GM12878 (cell line): ENCODE results near the gene ATF3. TPM values are rescaled to one million over a fixed set of nuclear protein-coding genes. Genes with fewer than 3 reads are reported as not detected.

Experiments
- BMI1 ChIP-seq: fragments of 450-650 bp; IDR thresholded peaks from 2 replicates; pipeline ENCODE4 v1.6.1; 2016; ENCODE audit warnings: mild to moderate bottlenecking, moderate library complexity, borderline replicate concordance
- CBX5 ChIP-seq: sonication (generic); IDR thresholded peaks from 2 replicates; pipeline ENCODE4 v1.6.1; 2016; ENCODE audit warnings: low read depth, moderate library complexity, mild to moderate bottlenecking, inconsistent platforms
- ESRRA ChIP-seq: IDR thresholded peaks from 2 replicates; pipeline ENCODE4 v1.6.1; 2012; ENCODE audit warnings: mild to moderate bottlenecking, low read length, improper control_type of control experiment
- EZH2 ChIP-seq: IDR thresholded peaks from 2 replicates; pipeline ENCODE4 v1.6.1; 2012; ENCODE audit warnings: low read depth, mild to moderate bottlenecking, control low read depth, inconsistent platforms, low read length, borderline replicate concordance; ENCODE audit not compliant: control insufficient read depth
- NFIC ChIP-seq: IDR thresholded peaks from 2 replicates; pipeline ENCODE4 v1.6.1; 2012; ENCODE audit warnings: low read depth, mild to moderate bottlenecking, inconsistent platforms, low read length, moderate library complexity
- NFXL1 ChIP-seq: fragments of 450-650 bp; IDR thresholded peaks from 2 replicates; pipeline ENCODE4 v1.6.1; 2017; ENCODE audit warnings: antibody characterized with exemption, mild to moderate bottlenecking, borderline replicate concordance
- SMAD5 ChIP-seq: IDR thresholded peaks from 2 replicates; pipeline ENCODE4 v1.6.1; 2016; ENCODE audit warnings: antibody characterized with exemption, low read depth
- TAF1 ChIP-seq: IDR thresholded peaks from 2 replicates; pipeline ENCODE4 v1.6.1; 2011; ENCODE audit warnings: mild to moderate bottlenecking, low read depth, low read length, borderline replicate concordance
- ZBED1 ChIP-seq: IDR thresholded peaks from 2 replicates; pipeline ENCODE4 v1.6.1; 2016; ENCODE audit warnings: borderline replicate concordance
- polyA plus RNA-seq, 11 experiments: library from polyadenylated mRNA; depleted of rRNA in 4 of 11; unstranded in 6 of 11; stranded (reverse) in 5 of 11; fragments of >200 nt; fragmentation: Nextera tagmentation in 4 of 11; fragmentation: Illumina TruSeq in 1 of 11; extraction: Ambion mirVana in 4 of 11; extraction: Trizol in 1 of 11; gene quantifications; 1 replicate in 1 of 11; 2 replicates in 10 of 11; pipeline versions ENCODE4 v1.2.1 to v1.2.3, GENCODE V29; 2011 to 2016; ENCODE audit warnings: inconsistent platforms in 2 of 11, missing spikeins in 2 of 11, low read depth in 1 of 11
- total RNA-seq, 4 experiments: library from RNA; depleted of rRNA in 3 of 4; stranded (reverse); fragments of >200 nt in 3 of 4; fragmentation: Illumina TruSeq in 1 of 4; extraction: Trizol in 1 of 4; gene quantifications; 2 replicates each; pipeline versions ENCODE4 v1.2.1 to v1.2.3, GENCODE V29; 2013 to 2021
- TF ChIP-seq, protein P1 (sequence below), 3 experiments: IDR thresholded peaks in 2 of 3; conservative IDR thresholded peaks in 1 of 3; 2 replicates each; pipeline ENCODE4 v1.5.1; 2011; ENCODE audit warnings: low read depth in 3 of 3, low read length in 3 of 3, mild to moderate bottlenecking in 3 of 3, control low read depth in 2 of 3, moderate library complexity in 2 of 3, inconsistent platforms in 1 of 3, mixed read lengths in 1 of 3; ENCODE audit not compliant: control insufficient read depth in 2 of 3, insufficient read depth in 1 of 3; ENCODE audit errors: extremely low read depth in 1 of 3
- TF ChIP-seq, protein P2 (sequence below): fragments of 450-650 bp; IDR thresholded peaks from 2 replicates; pipeline ENCODE4 v1.6.1; 2014; ENCODE audit warnings: mild to moderate bottlenecking
- TF ChIP-seq, protein P3 (sequence below): fragments of 450-650 bp; IDR thresholded peaks from 2 replicates; pipeline ENCODE4 v1.6.1; 2017; ENCODE audit warnings: mild to moderate bottlenecking, moderate library complexity
- TF ChIP-seq, protein P4 (sequence below): fragments of 450-650 bp; IDR thresholded peaks from 2 replicates; pipeline ENCODE4 v1.6.1; 2016; ENCODE audit warnings: mild to moderate bottlenecking
- TF ChIP-seq, protein P5 (sequence below): fragments of 450-650 bp; IDR thresholded peaks from 2 replicates; pipeline ENCODE4 v1.6.1; 2017; ENCODE audit warnings: mild to moderate bottlenecking

ATF3 gene
- total and polyA plus RNA-seq, 10 of the 15 experiments (the other 5 are each of a cell fraction or from before 2014, with no cell fraction given): 3.0 to 13.9 (median 8.3) TPM

DNA sequence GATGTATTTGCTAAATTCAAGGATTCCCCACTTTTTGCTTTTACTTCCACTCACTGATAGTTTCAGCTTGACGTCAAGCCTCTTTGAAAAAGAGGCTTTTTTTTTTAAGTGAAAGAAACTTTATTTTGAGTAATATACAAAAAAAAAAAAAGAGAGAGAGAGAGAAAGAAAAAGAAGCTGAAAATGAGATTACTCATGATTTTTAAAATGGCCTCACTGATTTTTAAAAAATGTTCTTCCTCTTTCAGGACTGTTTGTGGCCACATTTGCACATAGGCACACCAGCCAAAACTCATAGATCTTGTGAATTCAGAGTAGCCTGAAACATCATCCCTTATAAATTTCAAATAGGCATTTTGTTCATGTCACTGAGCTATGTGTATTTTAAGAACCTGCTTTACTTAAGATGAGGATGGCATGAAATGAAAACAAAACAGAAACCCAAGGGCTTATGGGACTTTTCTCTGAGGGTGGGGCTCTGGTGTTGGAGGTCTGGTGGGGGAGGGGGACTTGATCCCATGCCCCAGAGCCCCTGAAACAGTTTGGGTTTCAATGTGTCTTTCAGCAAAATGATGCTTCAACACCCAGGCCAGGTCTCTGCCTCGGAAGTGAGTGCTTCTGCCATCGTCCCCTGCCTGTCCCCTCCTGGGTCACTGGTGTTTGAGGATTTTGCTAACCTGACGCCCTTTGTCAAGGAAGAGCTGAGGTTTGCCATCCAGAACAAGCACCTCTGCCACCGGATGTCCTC, 6.1 kb downstream of the ATF3 start (continued):
- TF ChIP-seq, protein P1, sequence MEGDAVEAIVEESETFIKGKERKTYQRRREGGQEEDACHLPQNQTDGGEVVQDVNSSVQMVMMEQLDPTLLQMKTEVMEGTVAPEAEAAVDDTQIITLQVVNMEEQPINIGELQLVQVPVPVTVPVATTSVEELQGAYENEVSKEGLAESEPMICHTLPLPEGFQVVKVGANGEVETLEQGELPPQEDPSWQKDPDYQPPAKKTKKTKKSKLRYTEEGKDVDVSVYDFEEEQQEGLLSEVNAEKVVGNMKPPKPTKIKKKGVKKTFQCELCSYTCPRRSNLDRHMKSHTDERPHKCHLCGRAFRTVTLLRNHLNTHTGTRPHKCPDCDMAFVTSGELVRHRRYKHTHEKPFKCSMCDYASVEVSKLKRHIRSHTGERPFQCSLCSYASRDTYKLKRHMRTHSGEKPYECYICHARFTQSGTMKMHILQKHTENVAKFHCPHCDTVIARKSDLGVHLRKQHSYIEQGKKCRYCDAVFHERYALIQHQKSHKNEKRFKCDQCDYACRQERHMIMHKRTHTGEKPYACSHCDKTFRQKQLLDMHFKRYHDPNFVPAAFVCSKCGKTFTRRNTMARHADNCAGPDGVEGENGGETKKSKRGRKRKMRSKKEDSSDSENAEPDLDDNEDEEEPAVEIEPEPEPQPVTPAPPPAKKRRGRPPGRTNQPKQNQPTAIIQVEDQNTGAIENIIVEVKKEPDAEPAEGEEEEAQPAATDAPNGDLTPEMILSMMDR (IDR thresholded peaks at IDR 0.05 in 2 of 3, conservative IDR thresholded peaks at IDR 0.05 in 1 of 3; ENCODE audit: control insufficient read depth in 2 of 3, extremely low read depth in 1 of 3, insufficient read depth in 1 of 3, low read depth in 3 of 3, low read length in 3 of 3): no peak
- TF ChIP-seq BMI1 (no peak), NFXL1 (no peak), SMAD5 (no peak), NFIC (peak; percentile 85), ZBED1 (0 out of 2 replicates have a peak, but pooled peaks have one; percentile 33), EZH2 (no peak), CBX5 (peak; percentile 39; the same call in 1 of the 2 replicates), ESRRA (no peak), TAF1 (no peak; the same call in 1 of the 2 replicates)
- TF ChIP-seq, protein P2, sequence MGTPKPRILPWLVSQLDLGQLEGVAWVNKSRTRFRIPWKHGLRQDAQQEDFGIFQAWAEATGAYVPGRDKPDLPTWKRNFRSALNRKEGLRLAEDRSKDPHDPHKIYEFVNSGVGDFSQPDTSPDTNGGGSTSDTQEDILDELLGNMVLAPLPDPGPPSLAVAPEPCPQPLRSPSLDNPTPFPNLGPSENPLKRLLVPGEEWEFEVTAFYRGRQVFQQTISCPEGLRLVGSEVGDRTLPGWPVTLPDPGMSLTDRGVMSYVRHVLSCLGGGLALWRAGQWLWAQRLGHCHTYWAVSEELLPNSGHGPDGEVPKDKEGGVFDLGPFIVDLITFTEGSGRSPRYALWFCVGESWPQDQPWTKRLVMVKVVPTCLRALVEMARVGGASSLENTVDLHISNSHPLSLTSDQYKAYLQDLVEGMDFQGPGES: no peak
- TF ChIP-seq, protein P3, sequence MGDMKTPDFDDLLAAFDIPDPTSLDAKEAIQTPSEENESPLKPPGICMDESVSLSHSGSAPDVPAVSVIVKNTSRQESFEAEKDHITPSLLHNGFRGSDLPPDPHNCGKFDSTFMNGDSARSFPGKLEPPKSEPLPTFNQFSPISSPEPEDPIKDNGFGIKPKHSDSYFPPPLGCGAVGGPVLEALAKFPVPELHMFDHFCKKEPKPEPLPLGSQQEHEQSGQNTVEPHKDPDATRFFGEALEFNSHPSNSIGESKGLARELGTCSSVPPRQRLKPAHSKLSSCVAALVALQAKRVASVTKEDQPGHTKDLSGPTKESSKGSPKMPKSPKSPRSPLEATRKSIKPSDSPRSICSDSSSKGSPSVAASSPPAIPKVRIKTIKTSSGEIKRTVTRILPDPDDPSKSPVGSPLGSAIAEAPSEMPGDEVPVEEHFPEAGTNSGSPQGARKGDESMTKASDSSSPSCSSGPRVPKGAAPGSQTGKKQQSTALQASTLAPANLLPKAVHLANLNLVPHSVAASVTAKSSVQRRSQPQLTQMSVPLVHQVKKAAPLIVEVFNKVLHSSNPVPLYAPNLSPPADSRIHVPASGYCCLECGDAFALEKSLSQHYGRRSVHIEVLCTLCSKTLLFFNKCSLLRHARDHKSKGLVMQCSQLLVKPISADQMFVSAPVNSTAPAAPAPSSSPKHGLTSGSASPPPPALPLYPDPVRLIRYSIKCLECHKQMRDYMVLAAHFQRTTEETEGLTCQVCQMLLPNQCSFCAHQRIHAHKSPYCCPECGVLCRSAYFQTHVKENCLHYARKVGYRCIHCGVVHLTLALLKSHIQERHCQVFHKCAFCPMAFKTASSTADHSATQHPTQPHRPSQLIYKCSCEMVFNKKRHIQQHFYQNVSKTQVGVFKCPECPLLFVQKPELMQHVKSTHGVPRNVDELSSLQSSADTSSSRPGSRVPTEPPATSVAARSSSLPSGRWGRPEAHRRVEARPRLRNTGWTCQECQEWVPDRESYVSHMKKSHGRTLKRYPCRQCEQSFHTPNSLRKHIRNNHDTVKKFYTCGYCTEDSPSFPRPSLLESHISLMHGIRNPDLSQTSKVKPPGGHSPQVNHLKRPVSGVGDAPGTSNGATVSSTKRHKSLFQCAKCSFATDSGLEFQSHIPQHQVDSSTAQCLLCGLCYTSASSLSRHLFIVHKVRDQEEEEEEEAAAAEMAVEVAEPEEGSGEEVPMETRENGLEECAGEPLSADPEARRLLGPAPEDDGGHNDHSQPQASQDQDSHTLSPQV: no peak
- TF ChIP-seq, protein P4, sequence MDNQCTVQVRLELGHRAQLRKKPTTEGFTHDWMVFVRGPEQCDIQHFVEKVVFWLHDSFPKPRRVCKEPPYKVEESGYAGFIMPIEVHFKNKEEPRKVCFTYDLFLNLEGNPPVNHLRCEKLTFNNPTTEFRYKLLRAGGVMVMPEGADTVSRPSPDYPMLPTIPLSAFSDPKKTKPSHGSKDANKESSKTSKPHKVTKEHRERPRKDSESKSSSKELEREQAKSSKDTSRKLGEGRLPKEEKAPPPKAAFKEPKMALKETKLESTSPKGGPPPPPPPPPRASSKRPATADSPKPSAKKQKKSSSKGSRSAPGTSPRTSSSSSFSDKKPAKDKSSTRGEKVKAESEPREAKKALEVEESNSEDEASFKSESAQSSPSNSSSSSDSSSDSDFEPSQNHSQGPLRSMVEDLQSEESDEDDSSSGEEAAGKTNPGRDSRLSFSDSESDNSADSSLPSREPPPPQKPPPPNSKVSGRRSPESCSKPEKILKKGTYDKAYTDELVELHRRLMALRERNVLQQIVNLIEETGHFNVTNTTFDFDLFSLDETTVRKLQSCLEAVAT: no peak
- TF ChIP-seq, protein P5, sequence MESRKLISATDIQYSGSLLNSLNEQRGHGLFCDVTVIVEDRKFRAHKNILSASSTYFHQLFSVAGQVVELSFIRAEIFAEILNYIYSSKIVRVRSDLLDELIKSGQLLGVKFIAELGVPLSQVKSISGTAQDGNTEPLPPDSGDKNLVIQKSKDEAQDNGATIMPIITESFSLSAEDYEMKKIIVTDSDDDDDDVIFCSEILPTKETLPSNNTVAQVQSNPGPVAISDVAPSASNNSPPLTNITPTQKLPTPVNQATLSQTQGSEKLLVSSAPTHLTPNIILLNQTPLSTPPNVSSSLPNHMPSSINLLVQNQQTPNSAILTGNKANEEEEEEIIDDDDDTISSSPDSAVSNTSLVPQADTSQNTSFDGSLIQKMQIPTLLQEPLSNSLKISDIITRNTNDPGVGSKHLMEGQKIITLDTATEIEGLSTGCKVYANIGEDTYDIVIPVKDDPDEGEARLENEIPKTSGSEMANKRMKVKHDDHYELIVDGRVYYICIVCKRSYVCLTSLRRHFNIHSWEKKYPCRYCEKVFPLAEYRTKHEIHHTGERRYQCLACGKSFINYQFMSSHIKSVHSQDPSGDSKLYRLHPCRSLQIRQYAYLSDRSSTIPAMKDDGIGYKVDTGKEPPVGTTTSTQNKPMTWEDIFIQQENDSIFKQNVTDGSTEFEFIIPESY: no peak
